Mucosa of rectum (tissue), 2 donors: ENCODE results near the gene ADAM10.

Experiments
- H3K27ac ChIP-seq, 2 donors: one replicate each; pipeline ENCODE4 v1.7.0; 2013; ENCODE audit warnings: inconsistent platforms in 2 of 2, low read depth in 2 of 2, low read length in 2 of 2
- H3K27me3 ChIP-seq, 2 donors: one replicate each; pipeline ENCODE4 v1.7.0; 2013; ENCODE audit warnings: low read length in 2 of 2; ENCODE audit not compliant: control insufficient read depth in 2 of 2, insufficient read depth in 2 of 2
- H3K36me3 ChIP-seq, 2 donors: one replicate each; pipeline ENCODE4 v1.7.0; 2013; ENCODE audit warnings: low read length in 2 of 2; ENCODE audit not compliant: control insufficient read depth in 2 of 2, insufficient read depth in 2 of 2
- H3K4me1 ChIP-seq, 2 donors: one replicate each; pipeline ENCODE4 v1.7.0; 2013; ENCODE audit warnings: low read length in 2 of 2, mild to moderate bottlenecking in 1 of 2; ENCODE audit not compliant: control insufficient read depth in 2 of 2, insufficient read depth in 2 of 2
- H3K4me3 ChIP-seq, 2 donors: one replicate each; pipeline ENCODE4 v1.7.0; 2013; ENCODE audit warnings: low read length in 2 of 2
- H3K9ac ChIP-seq, 2 donors: one replicate each; pipeline ENCODE4 v1.7.0; 2013; ENCODE audit warnings: low read length in 2 of 2, low read depth in 1 of 2, mild to moderate bottlenecking in 1 of 2
- H3K9me3 ChIP-seq, 2 donors: one replicate each; pipeline ENCODE4 v1.7.0; 2013; ENCODE audit warnings: low read length in 2 of 2; ENCODE audit not compliant: control insufficient read depth in 2 of 2
- donor health status: healthy.
- donor health status: Normal muscosa, but diverticular disease.

Gene ADAM10

GRCh38 chr15:58682234-58682633, 67.3 kb downstream of the ADAM10 start:
- Histone ChIP-seq H3K4me3 (no peak overlapping the region), H3K36me3 (peaks cover 3 to 4% of the 10 kb centered on the region in 2 donors), H3K9ac (no peak overlapping the region), H3K4me1 (peaks cover 0 to 5% of the 10 kb centered on the region in 2 donors), H3K27ac (no peak overlapping the region), H3K27me3 (no peaks in the 10 kb centered on the region), H3K9me3 (no peaks in the 10 kb centered on the region)

GRCh38 chr15:58678683-58679082, 70.8 kb downstream of the ADAM10 start:
- Histone ChIP-seq H3K27ac (no peak overlapping the region), H3K27me3 (no peaks in the 10 kb centered on the region), H3K36me3 (peaks cover 4 to 9% of the 10 kb centered on the region in 2 donors), H3K4me3 (no peak overlapping the region), H3K4me1 (peaks cover 0 to 5% of the 10 kb centered on the region in 2 donors), H3K9me3 (no peaks in the 10 kb centered on the region), H3K9ac (no peak overlapping the region)

GRCh38 chr15:58677426-58677825, 72.1 kb downstream of the ADAM10 start:
- no peaks in the 10 kb centered on the region for H3K27me3 ChIP-seq
- no peak overlapping the region for H3K4me3 ChIP-seq
- H3K27ac ChIP-seq: no peak overlapping the region
- peaks cover 0 to 5% of the 10 kb centered on the region in 2 donors for H3K4me1 ChIP-seq
- H3K36me3 ChIP-seq: peaks cover 4 to 9% of the 10 kb centered on the region in 2 donors
- H3K9me3 ChIP-seq: no peaks in the 10 kb centered on the region
- H3K9ac ChIP-seq: no peak overlapping the region

GRCh38 chr15:58676766-58677165, 72.7 kb downstream of the ADAM10 start:
- H3K36me3 ChIP-seq: peaks cover 4 to 9% of the 10 kb centered on the region in 2 donors
- no peak overlapping the region for H3K9ac ChIP-seq
- no peak overlapping the region for H3K27ac ChIP-seq
- H3K4me1 ChIP-seq: peaks cover 0 to 5% of the 10 kb centered on the region in 2 donors
- no peak overlapping the region for H3K4me3 ChIP-seq
- H3K27me3 ChIP-seq: no peaks in the 10 kb centered on the region
- H3K9me3 ChIP-seq: no peaks in the 10 kb centered on the region

- no peak overlapping the region for H3K9ac ChIP-seq
- H3K27ac ChIP-seq: no peak overlapping the region
- no peaks in the 10 kb centered on the region for H3K9me3 ChIP-seq
- peaks cover 0 to 5% of the 10 kb centered on the region in 2 donors for H3K36me3 ChIP-seq
- no peak overlapping the region for H3K4me3 ChIP-seq
- no peaks in the 10 kb centered on the region for H3K27me3 ChIP-seq
- H3K4me1 ChIP-seq: no peaks in the 10 kb centered on the region
These were observed 78.3 kb downstream of the ADAM10 start for GRCh38 chr15:58671186-58671585.

- Histone ChIP-seq H3K4me1 (no peaks in the 10 kb centered on the region), H3K4me3 (no peak overlapping the region), H3K9ac (no peak overlapping the region), H3K27me3 (no peaks in the 10 kb centered on the region), H3K9me3 (no peaks in the 10 kb centered on the region), H3K36me3 (peaks cover 0 to 5% of the 10 kb centered on the region in 2 donors), H3K27ac (no peak overlapping the region)
These were observed 80.4 kb downstream of the ADAM10 start for GRCh38 chr15:58669108-58669507.

GRCh38 chr15:58666957-58667356, 82.5 kb downstream of the ADAM10 start:
- no peaks in the 10 kb centered on the region for H3K4me1 ChIP-seq
- no peaks in the 10 kb centered on the region for H3K9me3 ChIP-seq
- no peak overlapping the region for H3K27ac ChIP-seq
- peaks cover 4 to 15% of the 10 kb centered on the region in 2 donors for H3K36me3 ChIP-seq
- no peaks in the 10 kb centered on the region for H3K27me3 ChIP-seq
- H3K4me3 ChIP-seq: no peak overlapping the region
- H3K9ac ChIP-seq: no peak overlapping the region

GRCh38 chr15:58665672-58666071, 83.8 kb downstream of the ADAM10 start:
- H3K36me3 ChIP-seq: peaks cover 4 to 15% of the 10 kb centered on the region in 2 donors
- H3K4me3 ChIP-seq: no peak overlapping the region
- no peak overlapping the region for H3K27ac ChIP-seq
- no peaks in the 10 kb centered on the region for H3K9me3 ChIP-seq
- no peaks in the 10 kb centered on the region for H3K27me3 ChIP-seq
- no peaks in the 10 kb centered on the region for H3K4me1 ChIP-seq
- no peak overlapping the region for H3K9ac ChIP-seq

GRCh38 chr15:58650102-58650501, 99.4 kb downstream of the ADAM10 start:
- Histone ChIP-seq H3K27ac (no peak overlapping the region), H3K27me3 (no peaks in the 10 kb centered on the region), H3K9me3 (no peaks in the 10 kb centered on the region), H3K4me3 (no peak overlapping the region), H3K36me3 (no peaks in the 10 kb centered on the region), H3K4me1 (no peaks in the 10 kb centered on the region), H3K9ac (no peak overlapping the region)

GRCh38 chr15:58649175-58649574, 100.3 kb downstream of the ADAM10 start:
- Histone ChIP-seq H3K9me3 (no peaks in the 10 kb centered on the region), H3K4me3 (no peak overlapping the region), H3K27ac (no peak overlapping the region), H3K9ac (no peak overlapping the region), H3K4me1 (no peaks in the 10 kb centered on the region), H3K27me3 (no peaks in the 10 kb centered on the region), H3K36me3 (no peaks in the 10 kb centered on the region)

GRCh38 chr15:58643996-58644395, 105.5 kb downstream of the ADAM10 start:
- peaks cover 20 to 22% of the 10 kb centered on the region in 2 donors for H3K36me3 ChIP-seq
- H3K27me3 ChIP-seq: no peaks in the 10 kb centered on the region

More at GRCh38 chr15:58643996-58644395, 105.5 kb downstream of the ADAM10 start:
- no peak overlapping the region for H3K27ac ChIP-seq
- H3K9ac ChIP-seq: no peak overlapping the region
- H3K4me1 ChIP-seq: no peaks in the 10 kb centered on the region
- no peaks in the 10 kb centered on the region for H3K9me3 ChIP-seq
- no peak overlapping the region for H3K4me3 ChIP-seq
